ENCODE results near the gene SMC6. TPM values are rescaled to one million over a fixed set of nuclear protein-coding genes. Genes with fewer than 3 reads are reported as not detected.

SMC6 gene
- total and polyA plus RNA-seq, 9 donors = 6.6 to 16.8 (median 12.3) TPM

- H3K36me3 ChIP-seq = no peaks in the 10 kb centered on the region
- intact Hi-C loops (cut with DNase I) = no loop called here
- no peak overlapping the region for H3K27ac ChIP-seq
- no peaks in the 10 kb centered on the region for H3K9me3 ChIP-seq
- no peak for DNase-seq
- H3K4me3 ChIP-seq = no peak overlapping the region
- WGBS, 3 donors = 55 to 66% (median 59%) methylated on average over 2 of the region's 2 CpGs
- H3K27me3 ChIP-seq = no peaks in the 10 kb centered on the region
- no peaks in the 10 kb centered on the region for H3K4me1 ChIP-seq (ENCODE audit: insufficient read depth)
- TF ChIP-seq POLR2A (IDR thresholded peaks at IDR 0.05) (no peak), EP300 (IDR thresholded peaks at IDR 0.05) (no peak)
Observed at GRCh38 chr2:17627434-17627833, 126.2 kb downstream of the SMC6 start.

GRCh38 chr2:17626986-17627385 is 126.6 kb downstream of the SMC6 start:
- Histone ChIP-seq H3K27me3 (no peaks in the 10 kb centered on the region), H3K36me3 (no peaks in the 10 kb centered on the region), H3K4me3 (no peak overlapping the region), H3K27ac (no peak overlapping the region), H3K4me1 (ENCODE audit: insufficient read depth) (no peaks in the 10 kb centered on the region), H3K9me3 (no peaks in the 10 kb centered on the region)
- intact Hi-C loops (cut with DNase I) = no loop called here
- whole genome bisulfite sequencing, 3 donors = 79 to 85% (median 84%) methylated on average over 3 of the region's 3 CpGs
- no peak for DNase-seq
- TF ChIP-seq CTCF (IDR thresholded peaks at IDR 0.05) (no peak), EP300 (IDR thresholded peaks at IDR 0.05) (no peak), POLR2A (IDR thresholded peaks at IDR 0.05) (no peak)

GRCh38 chr2:17625446-17625845 is 128.2 kb downstream of the SMC6 start:
- Histone ChIP-seq H3K27ac (no peak overlapping the region), H3K4me1 (ENCODE audit: insufficient read depth) (no peaks in the 10 kb centered on the region), H3K27me3 (no peaks in the 10 kb centered on the region), H3K9me3 (no peaks in the 10 kb centered on the region), H3K4me3 (no peak overlapping the region), H3K36me3 (no peaks in the 10 kb centered on the region)
- WGBS, 3 donors = 67 to 71% (median 71%) methylated on average over 3 of the region's 3 CpGs
- DNase-seq = no peak
- TF ChIP-seq CTCF (IDR thresholded peaks at IDR 0.05) = no peak
- no peak for TF ChIP-seq EP300 (IDR thresholded peaks at IDR 0.05)
- no peak for TF ChIP-seq POLR2A (IDR thresholded peaks at IDR 0.05)
- intact Hi-C loops (cut with DNase I) = no loop called here

GRCh38 chr2:17621781-17622180 is 131.8 kb downstream of the SMC6 start:
- 38 to 68% (median 54%) methylated on average over 2 of the region's 2 CpGs for WGBS, 3 donors
- Histone ChIP-seq H3K27ac (no peak overlapping the region), H3K4me3 (no peak overlapping the region), H3K27me3 (no peaks in the 10 kb centered on the region), H3K36me3 (no peaks in the 10 kb centered on the region), H3K4me1 (ENCODE audit: insufficient read depth) (no peaks in the 10 kb centered on the region), H3K9me3 (no peaks in the 10 kb centered on the region)
- no peak for DNase-seq
- TF ChIP-seq POLR2A (IDR thresholded peaks at IDR 0.05) (no peak), CTCF (IDR thresholded peaks at IDR 0.05) (no peak), EP300 (IDR thresholded peaks at IDR 0.05) (no peak)
- intact Hi-C loops (cut with DNase I) = no loop called here

GRCh38 chr2:17620841-17621240 is 132.8 kb downstream of the SMC6 start:
- TF ChIP-seq EP300 (IDR thresholded peaks at IDR 0.05) (no peak), CTCF (IDR thresholded peaks at IDR 0.05) (no peak), POLR2A (IDR thresholded peaks at IDR 0.05) (no peak)
- no peaks in the 10 kb centered on the region for H3K27me3 ChIP-seq
- no peaks in the 10 kb centered on the region for H3K9me3 ChIP-seq
- intact Hi-C loops (cut with DNase I) = no loop called here
- H3K4me3 ChIP-seq = no peak overlapping the region
- no peak overlapping the region for H3K27ac ChIP-seq
- H3K36me3 ChIP-seq = no peaks in the 10 kb centered on the region
- no peaks in the 10 kb centered on the region for H3K4me1 ChIP-seq (ENCODE audit: insufficient read depth)
- DNase-seq = no peak
